Stimulated activated CD4-positive, alpha-beta T cell treated with anti-CD3 and anti-CD28 coated beads, Interleukin-4, amount 100 ng/mL, for 48 hours (primary cell): ENCODE measurements around the gene AOPEP.

Source experiments
- DNase-seq, 2 donors: peaks; one replicate each; pipeline ENCODE4 v3.0.0-alpha.2; 2020; ENCODE audit warnings: low read depth in 2 of 2

Gene AOPEP

DNA sequence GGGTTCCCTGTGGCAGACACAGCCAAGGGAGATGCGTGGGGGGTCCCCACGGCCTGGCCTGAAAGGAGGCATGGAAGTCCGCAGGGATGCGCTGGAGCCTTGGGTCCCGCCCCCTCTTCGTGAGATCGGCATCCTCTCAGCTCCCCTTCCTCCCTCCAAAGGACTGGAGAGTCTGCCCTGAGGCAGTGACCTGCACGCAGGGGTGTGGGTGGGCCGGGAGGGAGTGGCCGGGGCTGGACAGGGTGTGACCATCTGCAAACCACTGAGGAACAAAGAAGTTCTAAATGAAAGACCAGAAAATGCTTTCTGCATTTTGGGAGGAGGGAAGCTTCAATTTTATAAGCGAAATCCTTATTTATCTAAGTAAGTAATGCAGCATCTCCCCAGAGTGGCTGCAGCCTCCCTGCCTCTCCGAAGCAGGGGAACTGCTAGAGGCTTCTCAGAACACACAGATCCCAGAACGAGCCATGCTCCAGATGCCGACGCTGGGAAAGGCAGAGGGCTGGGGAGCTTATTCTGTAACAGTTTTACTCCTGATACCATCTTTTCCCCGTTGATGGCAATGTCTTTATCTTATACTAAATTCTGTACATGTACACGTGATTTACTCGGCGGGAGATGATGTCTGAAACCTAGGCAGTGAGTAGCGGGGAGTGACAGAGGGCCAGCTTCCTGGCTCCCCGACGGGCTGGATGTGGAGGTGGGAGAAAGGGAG lies 369.3 kb downstream of the AOPEP start:
- no peak for DNase-seq

DNA sequence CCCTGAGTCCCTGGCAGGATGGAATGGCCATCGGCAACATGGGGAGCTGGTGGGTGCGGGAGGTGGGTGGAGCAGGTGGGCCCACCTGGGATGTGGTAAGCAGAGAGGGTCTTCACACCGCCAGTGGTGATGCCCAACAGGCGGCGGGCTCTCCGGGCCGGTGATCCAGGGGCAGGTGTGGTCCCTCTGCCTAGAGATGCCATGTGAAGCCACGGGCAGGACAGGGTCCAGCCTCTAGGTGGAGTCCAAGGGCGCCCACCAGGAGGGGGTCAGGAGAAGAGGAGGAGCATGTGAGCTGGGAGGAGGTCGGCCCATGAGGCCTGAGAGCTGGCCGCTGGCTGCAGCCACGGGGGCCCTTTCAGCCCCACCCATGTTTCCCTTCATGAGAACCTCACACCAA lies 369.9 kb downstream of the AOPEP start:
- no peak for DNase-seq

DNA sequence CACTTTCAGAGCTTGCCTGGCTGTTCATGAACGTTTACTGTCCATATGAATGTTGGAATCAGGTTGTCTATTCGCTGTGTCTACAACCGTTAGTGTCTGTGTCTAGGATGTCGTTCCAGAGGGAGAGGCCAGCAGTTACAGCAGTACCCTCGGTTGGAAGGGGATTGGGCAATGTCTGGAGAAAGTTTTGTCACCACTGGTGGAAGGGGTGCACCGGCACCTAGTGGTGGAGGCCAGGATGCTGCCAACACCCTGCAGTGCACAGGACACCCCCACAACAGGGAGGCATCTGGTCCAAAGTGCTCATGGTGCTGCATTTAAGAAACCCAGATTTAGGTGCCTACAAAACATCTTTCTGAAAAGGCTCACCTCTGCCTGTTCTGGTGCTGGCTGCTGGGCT lies 370.3 kb downstream of the AOPEP start:
- no peak for DNase-seq

DNA sequence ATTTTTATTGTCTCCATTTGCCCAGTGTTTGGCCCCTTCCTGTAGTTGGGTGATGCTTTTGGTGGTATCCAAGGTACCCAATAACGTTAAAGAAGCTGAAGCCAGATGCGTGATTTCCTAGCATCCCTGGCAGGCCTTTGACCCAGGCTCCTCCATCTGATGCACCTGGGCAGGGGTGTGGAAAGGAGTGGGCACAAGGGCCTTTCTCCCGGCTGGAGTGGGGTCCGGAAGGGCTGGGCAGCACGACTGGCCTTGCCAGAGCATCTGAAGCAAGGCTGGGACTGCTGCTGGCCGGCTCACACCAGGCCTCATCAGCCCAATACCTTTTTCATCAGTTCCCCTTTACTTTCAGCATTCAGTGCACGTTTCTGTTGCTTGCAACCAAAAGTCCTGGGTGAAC lies 370.8 kb downstream of the AOPEP start:
- DNase-seq, result no peak

DNA sequence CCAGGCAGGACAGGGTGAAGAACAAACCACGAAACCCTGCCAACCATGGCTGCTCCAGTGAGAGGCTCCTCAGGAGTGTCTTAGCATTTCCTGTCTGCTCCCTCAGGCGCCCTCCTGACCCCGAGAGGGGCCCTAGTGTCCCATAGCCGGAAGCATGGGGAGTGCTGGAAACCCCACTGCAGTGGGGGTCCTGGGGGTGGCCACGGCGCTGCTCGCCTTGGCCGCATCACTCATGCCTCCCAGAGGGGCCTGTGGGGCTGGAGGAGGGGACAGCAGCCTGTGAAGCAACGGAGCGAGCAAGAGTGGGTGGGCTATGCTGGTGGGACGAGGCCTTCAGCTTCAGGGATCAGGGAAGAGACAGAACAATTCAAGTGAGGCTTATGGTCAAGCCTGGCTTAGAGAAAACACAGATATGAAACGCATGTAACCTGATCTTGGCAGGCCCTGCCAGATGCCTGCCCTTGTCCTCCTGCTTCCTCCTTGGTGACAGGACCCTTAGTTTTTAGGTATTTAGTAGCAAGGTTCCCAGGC lies 372.0 kb downstream of the AOPEP start:
- no peak for DNase-seq

DNA sequence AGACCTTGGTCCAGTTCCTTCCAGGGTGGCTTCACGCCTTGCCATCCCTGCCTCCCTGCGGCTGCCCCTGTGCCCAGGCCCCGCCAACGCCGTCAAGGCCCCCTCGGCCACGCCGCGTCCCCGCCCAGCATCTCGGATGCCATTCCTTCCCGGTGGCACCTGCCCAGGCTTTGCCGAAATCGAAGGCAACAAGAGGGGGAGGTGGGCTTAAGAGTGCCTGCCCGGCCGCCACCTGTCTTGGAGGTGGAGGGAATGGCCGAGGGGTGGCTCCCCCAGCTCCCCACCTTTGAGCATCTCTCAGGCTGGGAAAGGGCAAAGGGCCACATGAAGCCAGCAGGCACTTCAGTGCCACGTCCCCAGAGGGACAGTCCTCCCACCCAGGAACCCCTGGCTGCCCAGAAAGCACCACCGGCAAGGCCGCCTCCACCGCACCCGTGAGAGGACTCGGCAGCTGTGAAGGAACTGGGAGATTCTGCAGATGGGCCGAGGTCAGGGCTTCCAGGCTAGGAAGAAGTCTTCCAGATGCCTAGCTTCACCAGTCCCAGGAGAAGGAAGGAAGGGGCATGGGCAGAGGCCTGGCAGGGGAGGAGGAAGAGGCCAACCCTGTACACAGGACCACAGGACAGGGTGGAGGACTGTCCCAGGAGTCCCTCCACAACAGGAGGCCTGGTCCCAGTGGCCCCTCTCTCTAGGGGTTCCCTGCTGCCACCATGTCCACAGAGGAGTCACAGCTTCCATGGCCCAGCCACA lies 373.0 kb downstream of the AOPEP start:
- DNase-seq, result no peak

DNA sequence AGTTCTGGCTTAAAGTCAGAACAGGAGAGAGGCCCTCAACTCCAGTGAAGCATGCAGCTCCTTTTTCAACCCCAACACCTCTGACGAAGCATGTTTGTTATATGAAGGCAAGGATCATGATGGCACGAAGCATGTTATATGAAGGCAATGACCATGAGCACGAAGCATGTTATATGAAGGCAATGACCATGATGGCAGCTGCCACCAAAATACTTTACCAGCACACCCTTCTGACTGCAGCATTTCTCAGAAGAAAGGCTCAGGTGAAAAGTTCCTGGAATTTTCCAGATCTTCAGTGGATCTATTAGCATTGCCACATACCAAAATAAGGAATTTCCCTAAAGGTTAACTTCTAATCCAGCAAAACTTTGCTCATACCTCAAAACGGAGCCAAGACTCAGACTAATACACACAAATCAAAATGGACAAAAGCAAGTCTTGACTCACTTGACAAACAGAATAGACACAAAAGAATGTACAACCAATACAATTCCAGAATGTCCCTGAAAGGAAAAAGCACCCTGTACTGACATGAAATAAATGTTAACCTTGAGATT lies 373.6 kb downstream of the AOPEP start:
- no peak for DNase-seq

DNA sequence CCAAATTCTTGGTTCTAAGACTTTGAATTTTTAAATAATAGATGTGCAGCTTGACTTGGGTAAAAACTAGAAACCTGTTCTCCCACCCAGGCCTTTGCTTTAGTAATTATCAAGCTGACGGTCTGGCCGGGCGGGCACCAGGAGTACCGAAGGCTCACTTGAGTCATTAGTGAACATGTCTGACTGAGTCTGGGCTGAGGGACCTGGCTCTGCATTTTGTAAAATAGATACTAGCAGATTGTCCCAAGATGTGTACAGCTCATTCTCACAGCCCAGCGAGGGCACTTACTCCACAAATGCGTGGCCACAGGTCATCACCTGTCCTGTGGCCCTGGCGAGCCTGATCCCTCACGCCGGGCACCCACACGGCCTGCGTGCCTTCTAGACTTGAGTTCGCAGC lies 374.8 kb downstream of the AOPEP start:
- DNase-seq, result no peak

DNA sequence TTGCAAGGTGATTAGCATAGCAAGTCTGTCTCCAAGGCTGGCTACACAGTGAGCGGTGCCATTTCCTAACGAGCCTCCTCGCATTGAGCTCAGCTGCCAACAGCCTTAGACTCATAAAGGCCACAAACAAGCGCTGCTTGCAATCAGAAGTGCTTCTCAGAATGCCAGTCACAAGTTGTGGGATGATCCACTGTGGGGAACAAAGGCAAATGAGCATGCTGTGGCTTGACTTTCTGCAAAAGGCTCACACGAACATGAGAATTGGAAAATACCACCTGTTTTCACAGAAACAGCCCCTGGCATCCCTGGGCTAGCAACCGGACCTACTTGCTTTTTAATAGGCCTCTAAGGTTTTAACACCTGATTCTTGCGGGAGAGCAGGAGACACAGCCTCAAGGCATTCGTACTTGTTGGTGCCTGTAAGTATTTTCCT lies 375.5 kb downstream of the AOPEP start:
- no peak for DNase-seq

DNA sequence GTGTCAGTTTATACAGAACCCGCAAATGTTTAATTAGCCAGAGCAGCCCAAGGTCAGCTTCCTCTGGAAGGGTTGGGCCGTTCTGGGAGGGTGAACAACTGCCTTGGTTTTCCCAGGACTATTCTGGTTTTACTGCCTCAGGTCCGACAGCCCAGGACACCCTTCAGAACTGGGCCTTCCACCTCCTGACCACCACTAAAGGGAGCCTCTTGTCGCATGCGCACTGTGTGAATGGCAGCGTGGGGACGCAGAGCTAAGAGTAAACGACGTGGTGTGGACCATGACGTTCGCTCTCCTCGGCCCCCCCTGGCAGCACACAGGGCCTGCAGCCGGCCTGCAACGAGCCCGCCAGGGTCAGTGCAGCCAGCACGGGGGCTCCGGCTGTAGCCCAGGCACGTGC lies 376.1 kb downstream of the AOPEP start:
- no peak for DNase-seq

DNA sequence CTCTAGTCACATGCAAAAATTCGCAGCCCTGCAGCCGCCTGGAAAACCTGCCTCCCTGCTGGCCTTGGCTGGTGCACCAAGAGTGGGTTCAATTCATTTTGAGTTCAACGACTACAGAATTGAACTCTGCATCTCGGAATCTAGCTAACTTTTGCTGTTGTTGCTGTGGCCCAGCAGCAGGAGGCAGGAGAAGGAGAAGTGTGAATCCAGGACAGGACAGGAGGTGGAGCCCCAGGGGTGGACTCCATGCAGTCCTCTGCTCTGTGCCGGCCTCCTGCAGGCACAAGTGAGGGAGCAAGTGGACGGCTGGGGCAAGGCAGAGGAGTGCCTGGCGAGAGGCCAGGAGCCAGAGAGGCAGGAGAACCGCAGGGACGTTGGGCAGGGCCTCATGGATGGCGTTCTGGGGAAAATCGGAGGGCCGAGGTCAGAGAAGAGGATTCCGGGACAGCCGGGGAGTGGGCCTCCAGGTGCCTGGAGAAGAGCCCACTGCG lies 376.8 kb downstream of the AOPEP start:
- DNase-seq, result no peak

DNA sequence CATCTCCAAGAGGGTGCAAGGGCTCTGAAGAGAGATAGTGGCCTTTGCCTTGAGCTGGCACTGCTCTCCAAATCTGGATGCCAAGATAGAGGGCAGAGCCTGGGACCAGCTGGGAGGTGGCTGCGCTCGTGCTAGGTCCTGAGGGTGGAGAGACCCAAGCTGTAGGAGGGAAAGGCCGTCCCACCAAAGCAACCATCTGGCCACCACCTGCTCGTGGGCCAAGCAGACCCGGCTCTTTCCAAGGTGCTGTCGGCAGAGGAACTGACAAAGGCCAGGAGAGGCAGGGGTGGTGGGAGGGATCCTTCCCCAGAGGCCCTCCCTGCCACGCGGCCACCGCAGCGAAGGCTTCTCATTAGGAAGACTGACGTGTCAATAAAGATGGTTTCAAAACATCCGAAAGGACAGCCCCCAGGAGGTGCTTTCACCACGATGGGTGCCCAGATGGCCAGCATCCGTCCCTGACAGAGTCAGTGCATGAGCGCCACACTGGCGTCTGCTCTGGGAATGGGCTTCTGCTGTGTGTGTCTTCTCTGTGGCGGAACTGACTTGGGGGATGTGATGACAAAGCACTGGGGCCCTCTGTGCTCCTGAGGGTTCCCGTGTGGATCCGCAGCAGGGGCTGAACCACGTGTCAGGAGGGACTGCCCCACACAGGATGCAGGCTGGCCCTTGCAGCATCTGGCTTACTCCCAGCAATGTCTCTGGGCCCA lies 377.5 kb downstream of the AOPEP start:
- DNase-seq, result no peak

DNA sequence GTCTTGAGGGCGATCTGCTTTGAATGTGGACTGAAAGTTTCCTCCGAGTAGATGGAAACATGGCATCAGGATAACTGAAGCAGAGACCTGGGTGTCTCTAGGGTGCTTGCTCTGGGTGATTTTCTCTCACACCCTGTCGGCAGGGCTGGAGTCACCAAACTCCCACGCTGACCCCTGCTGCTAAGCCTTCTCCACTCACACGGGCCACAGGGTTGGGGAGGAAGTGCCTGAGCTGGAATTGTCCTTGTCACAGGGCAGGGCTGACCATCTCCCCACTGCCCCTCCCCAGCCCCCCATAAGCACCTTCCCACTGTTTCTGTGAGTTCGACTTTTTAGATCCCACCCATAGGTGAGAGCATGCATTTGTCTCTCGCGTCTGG lies 378.1 kb downstream of the AOPEP start:
- DNase-seq, result no peak

DNA sequence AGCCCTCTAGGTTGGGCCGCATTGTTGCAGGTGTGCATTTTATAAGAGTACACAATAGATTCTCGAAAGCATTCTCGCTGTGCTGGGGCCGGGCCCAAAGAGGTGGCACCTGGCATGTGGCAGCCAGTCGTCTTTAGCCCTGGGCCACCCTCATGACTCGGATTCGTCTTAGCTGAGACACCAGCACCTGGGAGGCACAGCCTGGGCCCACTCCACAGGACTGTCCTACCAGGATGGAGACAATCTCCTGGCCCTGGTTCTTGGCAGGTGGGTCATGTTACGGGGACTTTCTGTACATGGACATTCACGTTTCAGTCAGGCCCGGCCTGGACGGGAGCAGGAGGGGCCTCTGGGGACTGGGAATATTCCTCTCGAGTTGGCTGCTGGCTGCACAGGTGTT lies 378.5 kb downstream of the AOPEP start:
- DNase-seq, result no peak

DNA sequence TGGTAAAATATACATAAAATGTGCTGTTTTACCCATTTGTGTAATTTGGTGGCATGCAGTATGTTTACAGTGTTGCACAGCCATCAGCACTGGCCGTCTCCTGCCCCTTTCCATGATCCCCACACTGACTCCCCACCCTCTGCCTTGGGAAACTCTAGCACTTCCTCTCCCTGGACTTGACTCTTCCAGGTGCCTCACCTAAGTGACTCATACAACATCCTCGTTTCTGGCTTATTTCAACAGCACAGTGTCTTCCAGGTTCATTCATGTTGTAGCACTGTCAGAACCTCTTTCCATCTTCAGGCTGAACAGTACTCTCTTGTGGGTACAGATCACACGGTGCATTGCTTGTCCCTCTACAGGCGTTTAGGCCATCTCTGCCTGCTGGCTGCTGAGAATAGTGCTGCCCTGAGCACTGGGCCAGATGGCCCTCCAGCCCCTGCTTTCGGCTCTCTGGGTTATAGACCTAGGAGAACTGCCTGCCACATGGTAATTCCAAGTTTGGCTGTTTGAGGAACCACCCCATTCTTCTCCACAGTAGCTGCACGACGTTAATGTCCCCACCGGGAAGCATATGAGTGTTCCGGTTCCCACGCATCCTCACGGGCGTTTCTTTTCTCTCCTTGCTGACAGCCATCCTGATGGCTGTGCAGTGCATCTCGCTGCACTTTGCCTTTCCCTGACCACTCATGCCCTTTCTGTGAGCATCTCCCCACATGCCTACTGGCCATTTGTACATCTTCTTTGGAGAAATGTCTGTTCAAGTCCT lies 379.2 kb downstream of the AOPEP start:
- no peak for DNase-seq

DNA sequence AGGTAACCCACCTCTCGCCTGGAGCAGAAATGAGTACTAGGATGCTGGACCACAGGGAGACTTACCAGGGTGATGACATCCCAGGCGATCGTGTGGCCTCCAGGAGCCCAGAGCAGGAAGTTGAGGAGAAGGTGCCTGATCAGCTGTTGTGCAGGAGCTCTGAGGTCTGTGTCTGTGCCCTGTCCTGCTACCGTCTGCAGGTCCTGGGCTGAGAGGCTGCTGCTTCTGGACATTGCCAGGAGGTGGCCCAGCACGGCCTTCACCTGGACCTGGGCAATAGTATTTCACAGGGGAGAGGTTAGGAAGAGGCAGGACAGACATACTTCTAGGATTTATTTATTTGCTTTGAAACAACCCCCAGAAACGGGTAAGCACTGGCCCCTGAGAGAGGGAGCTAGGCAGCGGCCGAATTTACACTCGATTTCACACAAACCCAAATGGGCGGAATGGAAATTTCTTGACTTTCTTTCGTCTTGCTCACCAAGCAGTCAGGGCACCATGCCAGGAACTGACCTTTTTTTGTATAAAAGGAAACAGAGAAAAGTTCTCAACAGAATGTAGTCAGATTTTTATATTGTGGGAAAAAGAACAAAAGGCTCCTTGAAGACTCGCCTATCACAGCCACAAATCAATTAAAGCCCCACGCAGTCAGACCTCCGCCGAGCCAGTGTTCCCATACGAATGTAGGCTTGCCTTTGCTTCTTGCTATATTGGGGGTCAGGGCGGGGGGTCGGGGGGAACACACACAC lies 380.7 kb downstream of the AOPEP start:
- DNase-seq, result no peak

DNA sequence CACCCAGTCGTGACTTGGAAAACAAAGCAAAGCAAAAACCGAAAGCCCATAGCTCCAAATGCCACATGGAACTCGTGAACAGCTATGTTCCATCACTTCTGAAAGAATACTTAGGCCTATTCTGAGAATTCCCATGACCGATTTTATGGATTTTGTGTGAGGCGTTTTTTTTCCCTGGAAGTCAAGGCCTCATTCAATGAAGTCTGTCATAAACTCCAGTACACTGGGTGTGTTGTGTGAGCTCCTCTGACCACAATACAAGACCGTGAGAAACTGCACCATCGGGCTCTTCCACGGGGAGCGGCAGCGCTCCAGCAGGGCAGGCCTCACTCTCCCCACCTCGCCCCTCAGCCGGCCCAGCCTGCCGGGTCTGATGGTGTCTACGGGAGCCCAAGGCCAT lies 381.5 kb downstream of the AOPEP start:
- no peak for DNase-seq

DNA sequence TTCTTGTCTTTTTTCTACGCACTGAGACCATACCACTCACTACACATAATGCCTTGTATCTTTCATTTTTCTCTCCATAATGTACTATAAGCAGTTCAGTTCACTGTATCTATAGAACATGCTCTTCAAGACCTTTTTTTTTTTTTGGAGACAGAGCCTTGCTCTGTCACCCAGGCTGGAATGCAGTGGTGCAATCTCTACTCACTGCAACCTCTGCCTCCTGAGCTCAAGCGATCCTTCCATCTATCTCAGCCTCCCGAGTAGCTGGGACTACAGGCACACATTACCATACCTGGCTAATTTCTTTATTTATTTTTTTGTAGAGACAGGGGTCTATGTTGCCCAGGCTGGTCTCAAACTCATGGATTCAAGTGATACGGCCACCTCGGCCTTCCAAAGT lies 382.3 kb downstream of the AOPEP start:
- no peak for DNase-seq

DNA sequence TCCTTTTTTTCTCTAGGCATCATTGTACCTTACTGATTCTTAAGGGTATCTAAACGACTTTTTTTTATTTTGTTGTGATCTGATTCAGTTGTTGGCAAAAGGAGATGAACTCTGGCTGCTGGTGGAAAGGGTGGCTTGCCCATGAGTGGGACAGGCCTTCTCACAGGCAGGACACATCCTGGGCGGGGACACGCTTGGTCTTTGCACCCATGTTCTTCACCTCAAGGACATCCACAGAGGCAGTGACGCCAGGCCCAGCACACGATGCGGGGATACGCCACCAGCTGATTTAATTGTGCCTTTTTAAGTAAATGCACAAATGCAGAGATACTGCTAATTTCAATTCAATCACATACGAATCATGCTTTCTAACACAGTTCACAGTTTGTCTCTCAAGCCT lies 383.0 kb downstream of the AOPEP start:
- no peak for DNase-seq

DNA sequence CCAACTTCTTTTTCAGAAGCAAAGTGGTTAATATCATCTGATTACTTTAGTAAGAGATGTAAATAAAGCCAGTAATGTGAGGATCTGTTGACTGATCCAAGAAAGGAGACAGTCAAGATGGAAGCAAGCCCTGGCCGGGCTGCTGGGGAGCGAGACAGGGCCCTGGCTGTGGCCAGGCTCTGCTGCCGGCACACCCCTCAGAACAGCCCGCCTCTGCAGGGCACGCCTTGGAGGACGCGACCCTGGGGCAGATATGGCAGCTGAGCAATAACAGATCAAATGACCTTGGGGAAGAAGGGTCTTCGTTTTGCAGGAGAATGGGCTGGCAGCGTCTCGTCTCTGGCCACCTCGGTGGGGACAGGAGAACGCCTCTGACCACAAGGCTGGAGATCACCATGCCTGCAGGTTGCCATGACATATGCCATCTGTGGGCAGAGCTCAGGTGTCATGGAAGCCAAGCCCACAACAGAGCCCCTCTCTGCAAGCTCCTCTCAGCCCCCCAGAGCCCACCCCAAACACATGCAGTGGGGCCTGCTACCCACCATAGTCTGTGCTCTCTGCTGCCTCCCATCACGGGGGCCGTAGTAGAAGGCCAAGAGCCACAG lies 384.5 kb downstream of the AOPEP start:
- DNase-seq, result no peak
